Cardiac muscle cell (in vitro differentiated cells and primary cell): ENCODE results near the gene NAA60. TPM values are rescaled to one million over a fixed set of nuclear protein-coding genes. Genes with fewer than 3 reads are reported as not detected.
A peak's percentile ranks its signal among the peaks of the same experiment; 100 is the strongest.
"Not testable (repeated sequence)": the region's sequence is repeated elsewhere in the genome, so short reads cannot be mapped to it uniquely, and the experiment has no call there.

Experiments
- DNase-seq, 2 donors: peaks; one replicate each; pipeline versions ENCODE4 v3.0.0 to v3.0.0-alpha.2; 2010 to 2017; ENCODE audit warnings: low read depth in 1 of 2, low spot score in 1 of 2
- H3K27ac ChIP-seq: fragments of 200-600 bp; sonication (generic); 2 replicates; pipeline ENCODE4 v1.5.1; 2016
- H3K27me3 ChIP-seq: fragments of 200-600 bp; sonication (generic); 2 replicates; pipeline ENCODE4 v1.6.0; 2016; ENCODE audit warnings: control low read depth
- H3K36me3 ChIP-seq: fragments of 200-600 bp; sonication (generic); 2 replicates; pipeline ENCODE4 v1.5.1; 2016; ENCODE audit warnings: control low read depth
- H3K4me1 ChIP-seq: fragments of 200-600 bp; sonication (generic); 2 replicates; pipeline ENCODE4 v1.8.1; 2017; ENCODE audit warnings: low read depth, mild to moderate bottlenecking, mixed run types
- H3K4me3 ChIP-seq: fragments of 200-600 bp; sonication (generic); 2 replicates; pipeline ENCODE4 v1.5.1; 2016; ENCODE audit warnings: mild to moderate bottlenecking
- H3K9me3 ChIP-seq: fragments of 200-600 bp; sonication (generic); 2 replicates; pipeline ENCODE4 v1.5.1; 2017; ENCODE audit warnings: low read depth, mild to moderate bottlenecking, control low read depth
- CTCF ChIP-seq: IDR thresholded peaks from 2 replicates; pipeline ENCODE4 v1.5.1; 2012; ENCODE audit warnings: low read depth, mild to moderate bottlenecking, low read length
- polyA plus RNA-seq: library from polyadenylated mRNA; unstranded; fragments of >200 nt; fragmentation: Nextera tagmentation; extraction: Ambion mirVana; gene quantifications from 2 replicates; pipeline ENCODE4 v1.2.1, GENCODE V29; 2016
- total RNA-seq: library from RNA; depleted of rRNA; stranded (reverse); fragments of >200 nt; gene quantifications from 2 replicates; pipeline ENCODE4 v1.2.3, GENCODE V29; 2016

Gene NAA60
- total and polyA plus RNA-seq, 2 experiments from 2014 or later, result 43.9 to 83.0 TPM

GRCh38 chr16:3469736-3470135 is 26.3 kb downstream of the NAA60 start:
- Histone ChIP-seq H3K27ac (no peak overlapping the region), H3K9me3 (no peaks in the 10 kb centered on the region), H3K27me3 (no peaks in the 10 kb centered on the region), H3K4me3 (no peak overlapping the region), H3K36me3 (no peaks in the 10 kb centered on the region), H3K4me1 (peaks cover 20% of the 10 kb centered on the region)
- no peak for DNase-seq
- no peak for TF ChIP-seq CTCF

- no peaks in the 10 kb centered on the region for H3K36me3 ChIP-seq
- no peak overlapping the region for H3K27ac ChIP-seq
- no peaks in the 10 kb centered on the region for H3K27me3 ChIP-seq
- no peaks in the 10 kb centered on the region for H3K9me3 ChIP-seq
- no peak for TF ChIP-seq CTCF
- H3K4me1 ChIP-seq, result peaks cover 20% of the 10 kb centered on the region
- H3K4me3 ChIP-seq, result no peak overlapping the region
- DNase-seq, result no peak
Measured at GRCh38 chr16:3470723-3471122, 27.2 kb downstream of the NAA60 start.

GRCh38 chr16:3471518-3472176 is 28.2 kb downstream of the NAA60 start:
- no peak for DNase-seq
- Histone ChIP-seq H3K27me3 (no peaks in the 10 kb centered on the region), H3K27ac (no peak overlapping the region), H3K4me3 (no peak overlapping the region), H3K9me3 (no peaks in the 10 kb centered on the region), H3K4me1 (peaks cover 25% of the 10 kb centered on the region), H3K36me3 (no peaks in the 10 kb centered on the region)
- TF ChIP-seq CTCF, result no peak

- H3K4me3 ChIP-seq, result no peak overlapping the region
- peaks cover 20% of the 10 kb centered on the region for H3K4me1 ChIP-seq
- no peaks in the 10 kb centered on the region for H3K9me3 ChIP-seq
- peak overlapping the region; percentile 63 for H3K27ac ChIP-seq
- DNase-seq, result no peak
- no peaks in the 10 kb centered on the region for H3K36me3 ChIP-seq
- H3K27me3 ChIP-seq, result no peaks in the 10 kb centered on the region
- TF ChIP-seq CTCF, result no peak
Measured at GRCh38 chr16:3472878-3473595, 29.6 kb downstream of the NAA60 start.

- H3K4me3 ChIP-seq, H3K36me3 ChIP-seq, H3K9me3 ChIP-seq, DNase-seq, H3K27me3 ChIP-seq: not testable (repeated sequence)
- H3K4me1 ChIP-seq, result peaks cover 20% of the 10 kb centered on the region
- H3K27ac ChIP-seq, result peak overlapping the region; percentile 63
Measured at GRCh38 chr16:3473596-3473943, 30.1 kb downstream of the NAA60 start.

GRCh38 chr16:3474136-3474779 is 30.8 kb downstream of the NAA60 start:
- H3K9me3 ChIP-seq, result no peaks in the 10 kb centered on the region
- peaks cover 20% of the 10 kb centered on the region for H3K4me1 ChIP-seq
- DNase-seq, result no peak
- TF ChIP-seq CTCF, result no peak
- no peaks in the 10 kb centered on the region for H3K27me3 ChIP-seq
- H3K36me3 ChIP-seq, result no peaks in the 10 kb centered on the region
- H3K4me3 ChIP-seq, result no peak overlapping the region
- peak overlapping the region; percentile 63 for H3K27ac ChIP-seq

GRCh38 chr16:3474870-3475269 is 31.4 kb downstream of the NAA60 start:
- DNase-seq, H3K36me3 ChIP-seq, H3K27me3 ChIP-seq, H3K4me3 ChIP-seq, H3K9me3 ChIP-seq: not testable (repeated sequence)
- Histone ChIP-seq H3K27ac (peak overlapping the region; percentile 63), H3K4me1 (peaks cover 20% of the 10 kb centered on the region)
